GM12875 (cell line): Measurements from ENCODE around the gene SLIT1.

Experiments
- H3K4me3 ChIP-seq: one replicate; pipeline ENCODE4 v1.5.1; 2011; ENCODE audit warnings: low read depth, low read length, control low read depth
- CTCF ChIP-seq: IDR thresholded peaks from 2 replicates; pipeline ENCODE4 v1.5.1; 2011; ENCODE audit warnings: low read depth, mild to moderate bottlenecking, control low read depth, inconsistent platforms, low read length, moderate library complexity, borderline replicate concordance; ENCODE audit not compliant: insufficient read depth

SLIT1 gene

GRCh38 chr10:96999337-96999736, 186.4 kb downstream of the SLIT1 start:
- no peak overlapping the region for H3K4me3 ChIP-seq
- TF ChIP-seq CTCF: no peak

GRCh38 chr10:96998329-96998888, 187.3 kb downstream of the SLIT1 start:
- no peak overlapping the region for H3K4me3 ChIP-seq
- no peak for TF ChIP-seq CTCF

- H3K4me3 ChIP-seq: no peak overlapping the region
Observed at GRCh38 chr10:96996275-96996965, 189.3 kb downstream of the SLIT1 start.

GRCh38 chr10:96995851-96996250, 189.9 kb downstream of the SLIT1 start:
- no peak overlapping the region for H3K4me3 ChIP-seq
- TF ChIP-seq CTCF: no peak

More at GRCh38 chr10:96996275-96996965, 189.3 kb downstream of the SLIT1 start:
- TF ChIP-seq CTCF: no peak

DNA sequence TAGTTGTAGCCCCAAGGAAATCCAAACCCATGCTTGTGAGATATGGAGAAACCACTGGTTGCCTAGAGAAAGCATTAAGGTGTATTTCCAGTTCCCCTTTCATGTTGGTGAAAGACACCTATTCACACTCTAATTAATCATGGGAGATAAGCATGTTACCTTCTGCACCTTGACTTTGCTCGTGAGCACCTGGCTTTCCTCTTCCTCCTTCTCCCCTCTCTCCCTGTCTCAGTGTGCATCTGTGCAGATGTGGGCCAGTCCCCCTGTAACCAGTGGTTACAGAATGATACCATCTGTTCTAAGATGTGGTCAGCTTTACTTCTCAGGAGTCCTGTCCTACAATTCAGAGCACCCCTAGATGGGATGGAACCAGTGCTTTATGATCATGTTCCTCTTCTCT, 193.0 kb downstream of the SLIT1 start:
- TF ChIP-seq CTCF: no peak
- H3K4me3 ChIP-seq: no peak overlapping the region

DNA sequence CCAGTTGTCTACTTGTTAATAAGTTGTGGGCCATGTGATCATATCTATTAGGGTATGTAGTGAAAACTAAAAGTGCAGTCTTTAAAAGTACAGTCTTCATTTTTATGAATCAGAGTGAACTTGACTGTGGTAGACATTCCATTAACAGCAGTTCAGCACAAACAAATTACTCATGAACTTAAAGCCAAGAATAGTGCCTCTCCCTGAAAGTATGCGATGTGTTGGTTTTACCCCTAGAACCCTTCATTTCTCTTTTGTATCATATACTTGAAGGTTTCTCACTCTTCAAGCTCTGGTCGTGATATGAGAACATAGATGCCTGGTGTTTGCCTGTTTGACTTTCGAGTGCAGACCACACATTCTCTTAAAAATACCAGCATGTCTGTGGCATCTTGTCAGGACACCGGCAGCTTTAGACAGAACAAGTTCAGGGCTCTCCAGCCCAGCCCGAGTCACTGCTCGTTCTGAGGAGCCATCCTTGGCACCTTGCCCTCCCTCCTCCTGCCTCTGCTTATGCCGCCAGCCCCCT, 194.4 kb downstream of the SLIT1 start:
- no peak for TF ChIP-seq CTCF
- H3K4me3 ChIP-seq: no peak overlapping the region

DNA sequence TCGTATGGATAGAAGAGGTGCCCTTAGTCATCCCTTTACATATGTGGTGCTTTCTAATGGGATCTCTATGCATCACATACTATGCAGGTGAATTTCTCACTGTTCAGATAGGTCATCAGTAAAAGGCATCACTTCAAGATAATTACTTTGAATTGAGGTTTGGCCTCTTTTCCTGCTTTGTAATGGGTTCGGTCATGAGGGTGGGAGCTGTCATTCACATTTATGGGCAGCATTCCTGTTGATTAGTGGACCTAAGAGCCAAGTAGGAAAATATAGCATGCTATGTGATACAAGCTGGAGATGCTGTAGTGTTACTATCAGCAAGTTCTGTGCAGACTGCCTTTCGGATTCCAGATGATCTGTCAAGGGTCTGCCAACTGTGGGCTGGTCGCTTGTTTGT, 197.3 kb downstream of the SLIT1 start:
- H3K4me3 ChIP-seq: no peak overlapping the region
- no peak for TF ChIP-seq CTCF
